Mesenchymal stem cell (in vitro differentiated cells and primary cell): ENCODE results near the gene DNAH3.
"Not testable (repeated sequence)": the region's sequence is repeated elsewhere in the genome, so short reads cannot be mapped to it uniquely, and the experiment has no call there.

ENCODE experiments used
- DNase-seq: peaks from one replicate; pipeline ENCODE4 v3.0.0-alpha.2; 2013
- H2AFZ ChIP-seq: one replicate; pipeline ENCODE4 v1.6.1; 2013; ENCODE audit warnings: low read depth, mild to moderate bottlenecking, control low read depth, inconsistent platforms, low read length, moderate library complexity
- H2AK5ac ChIP-seq: 2 replicates; pipeline ENCODE4 v1.6.1; 2013; ENCODE audit warnings: low read length, moderate library complexity, mild to moderate bottlenecking, inconsistent platforms; ENCODE audit not compliant: severe bottlenecking
- H2BK120ac ChIP-seq: one replicate; pipeline ENCODE4 v1.6.1; 2013; ENCODE audit warnings: low read depth, mild to moderate bottlenecking, inconsistent platforms, low read length, moderate library complexity
- H2BK12ac ChIP-seq, 2 experiments: one replicate each; pipeline ENCODE4 v1.6.1; 2013; ENCODE audit warnings: inconsistent platforms in 2 of 2, low read length in 2 of 2, mild to moderate bottlenecking in 2 of 2, moderate library complexity in 2 of 2, control low read depth in 1 of 2
- H2BK15ac ChIP-seq: one replicate; pipeline ENCODE4 v1.6.1; 2013; ENCODE audit warnings: mild to moderate bottlenecking, low read depth, inconsistent platforms; ENCODE audit not compliant: poor library complexity, severe bottlenecking
- H2BK5ac ChIP-seq: 2 replicates; pipeline ENCODE4 v1.6.1; 2013; ENCODE audit warnings: low read depth, mild to moderate bottlenecking, low read length, control low read depth, inconsistent platforms; ENCODE audit not compliant: poor library complexity, severe bottlenecking
- H3K14ac ChIP-seq, 2 experiments: one replicate each; pipeline ENCODE4 v1.6.1; 2013; ENCODE audit warnings: inconsistent platforms in 2 of 2, low read length in 2 of 2, control low read depth in 1 of 2, mild to moderate bottlenecking in 1 of 2, moderate library complexity in 1 of 2
- H3K18ac ChIP-seq, 2 experiments: one replicate each; pipeline ENCODE4 v1.6.1; 2013; ENCODE audit warnings: inconsistent platforms in 2 of 2, low read length in 2 of 2, control low read depth in 1 of 2, low read depth in 1 of 2, mild to moderate bottlenecking in 1 of 2
- H3K23ac ChIP-seq, 2 experiments: one replicate each; pipeline ENCODE4 v1.6.1; 2013; ENCODE audit warnings: inconsistent platforms in 2 of 2, low read length in 2 of 2, mild to moderate bottlenecking in 2 of 2, moderate library complexity in 2 of 2, control low read depth in 1 of 2
- H3K27ac ChIP-seq: 2 replicates; pipeline ENCODE4 v1.5.1; 2013; ENCODE audit warnings: mild to moderate bottlenecking, moderate library complexity, low read length, control low read depth, inconsistent platforms; ENCODE audit not compliant: poor library complexity, severe bottlenecking
- H3K27me3 ChIP-seq, 2 experiments: 2 replicates each; pipeline versions ENCODE4 v1.6.1 to v1.7.0; 2013; ENCODE audit warnings: low read length in 2 of 2, mild to moderate bottlenecking in 2 of 2, moderate library complexity in 2 of 2, control low read depth in 1 of 2, inconsistent platforms in 1 of 2; ENCODE audit not compliant: control insufficient read depth in 1 of 2, insufficient read depth in 1 of 2
- H3K36me3 ChIP-seq, 2 experiments: 2 replicates each; pipeline versions ENCODE4 v1.6.1 to v1.7.0; 2013; ENCODE audit warnings: low read length in 2 of 2, control low read depth in 1 of 2, inconsistent platforms in 1 of 2, low read depth in 1 of 2, mild to moderate bottlenecking in 1 of 2; ENCODE audit not compliant: insufficient read depth in 2 of 2, control insufficient read depth in 1 of 2
- H3K4ac ChIP-seq, 2 experiments: one replicate each; pipeline ENCODE4 v1.6.1; 2013; ENCODE audit warnings: inconsistent platforms in 2 of 2, low read length in 2 of 2, mild to moderate bottlenecking in 2 of 2, moderate library complexity in 2 of 2, control low read depth in 1 of 2, low read depth in 1 of 2
- H3K4me1 ChIP-seq: 2 replicates; pipeline ENCODE4 v1.6.1; 2013; ENCODE audit warnings: low read depth, low read length, control low read depth; ENCODE audit not compliant: control insufficient read depth, insufficient read depth
- H3K4me2 ChIP-seq: 2 replicates; pipeline ENCODE4 v1.6.1; 2013; ENCODE audit warnings: low read length, mild to moderate bottlenecking, inconsistent platforms; ENCODE audit not compliant: poor library complexity, severe bottlenecking
- H3K4me3 ChIP-seq, 2 experiments: 2 replicates each; pipeline versions ENCODE4 v1.5.1 to v1.7.0; 2013; ENCODE audit warnings: low read length in 2 of 2, mild to moderate bottlenecking in 2 of 2, control low read depth in 1 of 2, low read depth in 1 of 2; ENCODE audit not compliant: insufficient read depth in 1 of 2
- H3K79me1 ChIP-seq: replicated peaks from 2 replicates; pipeline ENCODE4 v1.6.1; 2013; ENCODE audit warnings: mild to moderate bottlenecking, control low read depth, low read length, inconsistent platforms; ENCODE audit not compliant: poor library complexity, severe bottlenecking
- H3K9ac ChIP-seq: 2 replicates; pipeline ENCODE4 v1.7.0; 2013; ENCODE audit warnings: mild to moderate bottlenecking, low read length, moderate library complexity
- H3K9me3 ChIP-seq: 2 replicates; pipeline ENCODE4 v1.7.0; 2013; ENCODE audit warnings: mild to moderate bottlenecking, low read length; ENCODE audit not compliant: control insufficient read depth
- H4K8ac ChIP-seq: one replicate; pipeline ENCODE4 v1.6.1; 2013; ENCODE audit warnings: inconsistent platforms, mild to moderate bottlenecking, low read length, moderate library complexity
- H4K91ac ChIP-seq: one replicate; pipeline ENCODE4 v1.6.1; 2013; ENCODE audit warnings: mild to moderate bottlenecking, low read length, inconsistent platforms
- WGBS: methylation state at CpG from one replicate; pipeline ENCODE4 v1.1.7; 2013; ENCODE audit warnings: mixed read lengths; 5-methylcytosine and 5-hydroxymethylcytosine counted together

Gene DNAH3

DNA sequence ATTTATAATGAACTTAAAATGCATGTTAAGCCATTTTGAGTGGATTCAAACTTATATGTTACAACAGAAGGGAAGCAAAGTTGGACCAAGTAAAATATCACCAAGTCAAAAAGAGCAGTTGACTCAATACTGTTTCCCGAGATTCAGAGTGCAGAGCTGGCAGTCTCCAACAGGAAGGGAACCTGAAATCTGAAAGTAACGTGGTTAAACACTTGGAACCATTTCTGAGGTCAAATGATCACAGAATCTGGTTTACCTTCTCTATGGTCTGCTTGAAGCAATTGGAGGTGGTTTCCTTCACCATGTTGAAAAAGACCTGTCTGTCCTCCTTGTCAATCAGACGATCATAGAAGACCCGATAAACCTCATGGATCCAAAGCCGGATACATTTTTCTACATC is 163.6 kb downstream of the DNAH3 start:
- Histone ChIP-seq H4K8ac (no peak overlapping the region), H2BK15ac (no peak overlapping the region), H3K4me1 (no peaks in the 10 kb centered on the region), H2BK5ac (no peak overlapping the region), H2BK120ac (no peak overlapping the region), H3K27me3 (no peaks in the 10 kb centered on the region), H3K9me3 (no peaks in the 10 kb centered on the region), H3K4ac (no peak overlapping the region), H3K36me3 (no peaks in the 10 kb centered on the region), H3K79me1 (no peaks in the 10 kb centered on the region), H3K14ac (no peak overlapping the region), H2AK5ac (no peak overlapping the region), H3K4me3 (no peak overlapping the region), H3K27ac (no peak overlapping the region), H4K91ac (no peak overlapping the region), H3K4me2 (no peak overlapping the region), H2BK12ac (no peak overlapping the region), H2AFZ (no peak overlapping the region), H3K9ac (no peak overlapping the region), H3K18ac (no peak overlapping the region), H3K23ac (no peak overlapping the region)
- 84% methylated on average over 4 of the region's 5 CpGs for WGBS
- no peak for DNase-seq

DNA sequence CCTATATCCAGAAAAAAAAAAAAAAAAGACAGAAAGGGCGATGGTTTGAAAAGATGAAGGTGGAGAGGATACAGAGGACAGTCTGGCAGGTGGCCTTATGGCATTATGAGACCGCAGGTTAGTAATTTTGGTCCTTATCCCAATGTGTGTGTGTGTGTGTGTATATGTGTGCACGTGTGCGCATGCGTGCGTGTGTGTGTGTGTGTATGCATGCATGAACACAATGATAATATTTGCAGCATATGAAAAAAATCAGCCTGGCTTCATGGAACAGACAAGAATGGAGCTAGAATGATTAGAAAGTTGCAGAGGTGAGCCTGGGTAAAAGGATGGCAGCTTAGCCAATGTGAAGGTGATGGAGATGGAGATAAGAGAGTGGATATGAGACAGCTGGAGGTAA is 166.6 kb downstream of the DNAH3 start:
- Histone ChIP-seq H2BK15ac (no peak overlapping the region), H3K18ac (no peak overlapping the region), H4K91ac (no peak overlapping the region), H3K4ac (no peak overlapping the region), H3K27me3 (no peaks in the 10 kb centered on the region), H3K79me1 (no peaks in the 10 kb centered on the region), H3K14ac (no peak overlapping the region), H3K4me2 (no peak overlapping the region), H3K23ac (no peak overlapping the region), H4K8ac (no peak overlapping the region), H2BK120ac (no peak overlapping the region), H3K9ac (no peak overlapping the region), H3K4me3 (no peak overlapping the region), H3K9me3 (no peaks in the 10 kb centered on the region), H2BK5ac (no peak overlapping the region), H3K36me3 (no peaks in the 10 kb centered on the region), H3K4me1 (no peaks in the 10 kb centered on the region), H2AFZ (no peak overlapping the region), H3K27ac (no peak overlapping the region), H2AK5ac (no peak overlapping the region), H2BK12ac (no peak overlapping the region)
- DNase-seq, result no peak
- WGBS, result 87% methylated on average over 6 of the region's 6 CpGs

- Histone ChIP-seq H3K4me3 (no peak overlapping the region), H3K79me1 (no peaks in the 10 kb centered on the region), H2AK5ac (no peak overlapping the region), H2AFZ (no peak overlapping the region), H3K36me3 (no peaks in the 10 kb centered on the region), H3K27me3 (no peaks in the 10 kb centered on the region), H2BK5ac (no peak overlapping the region), H3K14ac (no peak overlapping the region), H3K23ac (no peak overlapping the region), H4K91ac (no peak overlapping the region), H3K9me3 (no peaks in the 10 kb centered on the region), H3K4ac (no peak overlapping the region), H3K4me2 (no peak overlapping the region), H3K27ac (no peak overlapping the region), H3K4me1 (no peaks in the 10 kb centered on the region), H4K8ac (no peak overlapping the region), H3K9ac (no peak overlapping the region), H3K18ac (no peak overlapping the region), H2BK12ac (no peak overlapping the region), H2BK120ac (no peak overlapping the region), H2BK15ac (no peak overlapping the region)
- WGBS, result 75% methylated on average over 4 of the region's 4 CpGs
- no peak for DNase-seq
Observed at GRCh38 chr16:20976576-20976975, 174.1 kb downstream of the DNAH3 start.

DNA sequence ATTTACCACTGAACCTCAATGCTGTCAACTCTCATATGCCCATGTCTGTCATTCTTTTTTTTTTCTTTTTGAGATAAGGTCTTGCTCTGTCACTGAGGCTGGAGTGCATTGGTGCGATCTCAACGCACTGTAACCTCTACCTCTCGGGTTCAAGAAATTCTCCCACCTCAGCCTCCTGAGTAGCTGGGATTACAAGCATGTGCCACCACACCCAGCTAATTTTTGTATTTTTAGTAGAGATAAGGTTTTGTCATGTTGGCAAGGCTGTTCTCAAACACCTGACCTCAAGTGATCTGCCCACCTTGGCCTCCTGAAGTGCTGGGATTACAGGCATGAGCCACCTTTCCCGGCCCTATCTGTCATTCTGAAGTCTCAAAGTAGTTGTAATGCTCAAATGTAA is 177.4 kb downstream of the DNAH3 start:
- H3K9me3 ChIP-seq, H3K18ac ChIP-seq, H3K36me3 ChIP-seq, H3K79me1 ChIP-seq, H3K4me1 ChIP-seq, H2BK120ac ChIP-seq, H3K14ac ChIP-seq, H3K27ac ChIP-seq, H3K4me2 ChIP-seq, H3K4me3 ChIP-seq, H3K23ac ChIP-seq, DNase-seq, H4K8ac ChIP-seq, H2AFZ ChIP-seq, H2BK5ac ChIP-seq, H2AK5ac ChIP-seq, H4K91ac ChIP-seq, H3K27me3 ChIP-seq, H3K4ac ChIP-seq, H3K9ac ChIP-seq, H2BK12ac ChIP-seq, H2BK15ac ChIP-seq: not testable (repeated sequence)
- 96% methylated on average over 4 of the region's 4 CpGs for WGBS
